ENCODE results near the gene TRDN. TPM values are rescaled to one million over a fixed set of nuclear protein-coding genes. Genes with fewer than 3 reads are reported as not detected.

Gene TRDN
- total RNA-seq, 1 donor from 2014 or later: not detected

GRCh38 chr6:123168892-123169773, 467.6 kb downstream of the TRDN start:
- intact Hi-C loops (cut with DNase I): no loop called here
- no peak for DNase-seq (ENCODE audit: low spot score in 2 of 2)
- Histone ChIP-seq H3K27me3 (no peaks in the 10 kb centered on the region), H3K27ac (no peak overlapping the region), H3K4me1 (no peaks in the 10 kb centered on the region), H3K9me3 (no peaks in the 10 kb centered on the region), H3K36me3 (no peaks in the 10 kb centered on the region), H3K4me3 (no peak overlapping the region)
- no peak for TF ChIP-seq CTCF (IDR thresholded peaks at IDR 0.05)

DNA sequence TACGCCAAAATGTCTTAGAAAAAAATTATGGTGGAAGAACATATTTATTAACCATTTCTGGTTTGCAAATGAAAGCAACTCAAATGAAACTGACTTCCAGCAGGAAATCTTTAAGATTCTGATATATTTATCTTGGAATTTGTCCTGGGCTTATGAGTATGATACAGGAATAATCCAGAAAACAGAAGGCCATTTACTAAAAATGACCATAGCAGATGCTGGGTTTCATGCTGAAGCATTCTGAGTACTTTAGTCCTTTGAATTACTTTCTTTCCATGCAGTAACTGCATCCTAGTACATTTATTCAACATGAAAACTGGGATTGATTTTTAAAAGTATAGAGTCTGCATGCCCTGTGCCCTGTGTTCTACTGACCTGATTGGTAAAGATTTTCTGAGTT, 468.3 kb downstream of the TRDN start:
- H3K36me3 ChIP-seq: no peaks in the 10 kb centered on the region
- DNase-seq (ENCODE audit: low spot score in 2 of 2): no peak
- no peak for TF ChIP-seq CTCF (IDR thresholded peaks at IDR 0.05)
- intact Hi-C loops (cut with DNase I): no loop called here
- no peak overlapping the region for H3K4me3 ChIP-seq
- H3K4me1 ChIP-seq: no peaks in the 10 kb centered on the region
- H3K27me3 ChIP-seq: no peaks in the 10 kb centered on the region
- no peak overlapping the region for H3K27ac ChIP-seq
- no peaks in the 10 kb centered on the region for H3K9me3 ChIP-seq

Other genes starting within 250 kb of the TRDN start
- gene NKAIN2, start 166.9 kb upstream of the TRDN start, total RNA-seq: 0.11 TPM

Data from ascending aorta (tissue), 2 donors.